ENCODE measurements around the gene SFPQ.
A peak's percentile ranks its signal among the peaks of the same experiment; 100 is the strongest.
"Not testable (repeated sequence)": the region's sequence is repeated elsewhere in the genome, so short reads cannot be mapped to it uniquely, and the experiment has no call there.

SFPQ gene

GRCh38 chr1:35192853-35193664 lies at the start of gene SFPQ:
SFPQ (minus strand) TSS chr1:35193145; CDS start chr1:35193049, 96 bp downstream.
- peak; percentile 94 to 98 for DNase-seq

- DNase-seq = not testable (repeated sequence)
These were observed 43.8 kb upstream of the SFPQ start for GRCh38 chr1:35236772-35237171.

- no peak for DNase-seq
These were observed 38.3 kb upstream of the SFPQ start for GRCh38 chr1:35231287-35231686.

- DNase-seq = no peak
These were observed 36.8 kb upstream of the SFPQ start for GRCh38 chr1:35229587-35230360.

- DNase-seq = no peak
These were observed 33.6 kb upstream of the SFPQ start for GRCh38 chr1:35226546-35226945.

- DNase-seq = no peak
These were observed 30.2 kb upstream of the SFPQ start for GRCh38 chr1:35223084-35223630.

- DNase-seq = no peak
These were observed 29.6 kb upstream of the SFPQ start for GRCh38 chr1:35222322-35223083.

- peak in 1 of 2 donors; percentile 3 for DNase-seq
These were observed 28.0 kb upstream of the SFPQ start for GRCh38 chr1:35220976-35221375.

- no peak for DNase-seq
These were observed 22.4 kb upstream of the SFPQ start for GRCh38 chr1:35215346-35215745.

- DNase-seq = no peak
These were observed 18.1 kb upstream of the SFPQ start for GRCh38 chr1:35211120-35211414.

GRCh38 chr1:35210321-35211119 lies 17.6 kb upstream of the SFPQ start:
- DNase-seq = no peak

- no peak for DNase-seq
These were observed 10.3 kb upstream of the SFPQ start for GRCh38 chr1:35203295-35203694.

- DNase-seq = peak; percentile 51 to 71
These were observed 9.2 kb upstream of the SFPQ start for GRCh38 chr1:35202048-35202719.

- no peak for DNase-seq
These were observed 8.7 kb upstream of the SFPQ start for GRCh38 chr1:35201631-35202030.

- peak; percentile 89 to 90 for DNase-seq
These were observed 691 bp downstream of the SFPQ start for GRCh38 chr1:35192056-35192852.

GRCh38 chr1:35191429-35192055 lies 1.4 kb downstream of the SFPQ start:
- DNase-seq = no peak

- DNase-seq = no peak
These were observed 2.2 kb downstream of the SFPQ start for GRCh38 chr1:35190784-35191183.

GRCh38 chr1:35188578-35189392 lies 4.2 kb downstream of the SFPQ start:
- no peak for DNase-seq

- no peak for DNase-seq
These were observed 5.1 kb downstream of the SFPQ start for GRCh38 chr1:35187816-35188342.
